GM12891 (cell line): Measurements from ENCODE around the gene KIT.

Experiments
- POLR2A ChIP-seq: IDR thresholded peaks from 2 replicates; pipeline ENCODE4 v1.6.1; 2011; ENCODE audit warnings: low read depth, low read length, control low read depth
- POLR2AphosphoS5 ChIP-seq: IDR thresholded peaks from 2 replicates; pipeline ENCODE4 v1.6.1; 2011; ENCODE audit warnings: low read depth, low read length, control low read depth
- SPI1 ChIP-seq: IDR thresholded peaks from 2 replicates; pipeline ENCODE4 v1.6.1; 2011; ENCODE audit warnings: low read depth, low read length, control low read depth
- TAF1 ChIP-seq: IDR thresholded peaks from 2 replicates; pipeline ENCODE4 v1.6.1; 2011; ENCODE audit warnings: low read depth, low read length, control low read depth

- TF ChIP-seq POLR2A (no peak), POLR2AphosphoS5 (no peak), TAF1 (no peak), SPI1 (no peak)
Measured at GRCh38 chr4:54609310-54609709, 48.4 kb upstream of the KIT start.
